GM19193 (cell line): Measurements from ENCODE around the gene TDRD12.

Experiments
- POLR2A ChIP-seq: IDR thresholded peaks from 4 replicates; pipeline ENCODE4 v1.6.1; 2011; ENCODE audit not compliant: insufficient read depth, insufficient read length; ENCODE audit errors: extremely low read depth

The TDRD12 gene

DNA sequence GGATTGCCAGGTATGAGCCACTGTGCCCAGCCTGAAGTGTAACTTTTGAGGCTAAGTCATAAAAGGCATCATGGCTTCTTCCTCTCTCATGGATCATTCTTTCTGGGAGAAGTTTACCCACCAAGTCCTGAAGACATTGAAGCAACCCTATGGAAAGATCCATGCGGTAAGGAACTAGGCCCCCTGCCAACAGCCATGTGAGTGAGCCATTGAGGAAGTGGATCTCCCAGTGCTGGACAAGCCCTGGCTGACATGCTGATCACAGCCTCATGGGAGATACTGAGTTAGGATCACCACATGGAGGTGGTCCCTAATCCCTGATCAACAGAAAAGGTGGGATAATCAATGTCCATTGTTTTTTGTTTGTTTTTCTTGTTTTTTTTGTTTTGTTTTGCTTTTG lies 31.3 kb upstream of the TDRD12 start:
- TF ChIP-seq POLR2A: no peak

DNA sequence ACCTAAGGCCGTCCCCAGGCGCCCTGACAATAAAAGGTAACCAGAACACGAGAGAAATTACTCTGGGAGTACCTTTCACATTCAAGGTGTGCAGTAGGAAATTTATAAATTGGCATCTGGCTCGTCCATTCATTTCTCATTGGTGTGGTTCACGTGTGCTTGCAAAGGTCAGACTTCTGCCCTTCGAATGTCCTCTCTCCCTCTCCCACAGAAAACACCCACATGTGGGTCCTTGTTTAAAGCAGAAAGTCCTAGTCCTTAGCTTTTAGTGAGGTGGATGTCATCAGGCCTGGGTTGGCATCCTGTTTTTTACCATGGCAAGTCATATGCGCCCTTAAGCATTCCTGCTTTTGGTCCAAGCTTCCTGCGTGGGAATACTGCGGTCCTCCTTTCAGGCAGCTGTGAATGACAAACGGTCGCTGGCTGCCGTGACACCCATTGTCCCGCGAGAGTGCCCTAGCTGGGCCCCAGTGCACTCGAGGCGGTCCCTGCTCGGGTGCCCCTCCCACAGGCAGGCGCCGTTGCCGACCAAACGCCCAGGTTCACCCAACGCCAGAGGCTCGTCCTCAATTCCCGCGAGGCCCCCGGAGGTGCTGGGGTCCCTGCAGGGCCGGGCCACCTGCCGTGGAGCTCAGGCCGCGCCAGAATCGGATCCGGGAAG lies 28.1 kb upstream of the TDRD12 start, which contains the start of gene NUDT19:
TSS of gene NUDT19 (plus strand) at position 531 of the 661 bp plus-strand sequence. CDS start 140 bp downstream, outside the sequence.
- TF ChIP-seq POLR2A: peak; percentile 89

DNA sequence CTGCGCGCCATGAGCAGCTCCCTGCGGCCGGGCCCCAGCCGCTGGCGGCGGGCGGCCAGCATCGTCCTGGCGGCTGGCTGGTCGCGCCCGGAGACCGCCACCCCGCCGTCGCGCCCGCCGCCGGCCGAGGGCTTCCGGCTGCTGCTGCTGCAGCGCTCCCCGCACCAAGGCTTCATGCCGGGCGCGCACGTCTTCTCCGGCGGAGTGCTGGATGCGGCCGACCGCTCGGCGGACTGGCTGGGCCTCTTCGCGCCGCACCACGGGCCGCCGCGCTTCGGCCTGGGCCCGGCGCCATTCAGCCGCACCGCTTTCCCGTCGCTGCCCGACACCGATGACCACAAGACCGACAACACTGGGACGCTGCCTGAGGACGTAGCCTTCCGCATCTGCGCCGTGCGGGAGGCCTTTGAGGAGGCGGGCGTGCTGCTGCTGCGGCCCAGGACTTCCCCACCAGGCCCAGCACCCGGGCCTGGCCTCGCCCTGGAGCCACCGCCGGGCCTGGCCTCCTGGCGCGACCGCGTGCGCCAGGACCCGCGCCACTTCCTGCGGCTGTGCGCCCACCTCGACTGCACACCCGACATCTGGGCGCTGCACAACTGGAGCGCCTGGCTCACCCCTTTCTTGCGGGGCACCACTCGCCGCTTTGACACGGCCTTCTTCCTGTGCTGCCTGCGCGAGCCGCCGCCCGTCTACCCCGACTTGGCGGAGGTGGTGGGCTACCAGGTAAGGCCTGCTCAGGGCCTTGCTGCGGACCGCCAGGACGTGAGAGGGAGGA lies 27.4 kb upstream of the TDRD12 start:
- TF ChIP-seq POLR2A: peak; percentile 46

DNA sequence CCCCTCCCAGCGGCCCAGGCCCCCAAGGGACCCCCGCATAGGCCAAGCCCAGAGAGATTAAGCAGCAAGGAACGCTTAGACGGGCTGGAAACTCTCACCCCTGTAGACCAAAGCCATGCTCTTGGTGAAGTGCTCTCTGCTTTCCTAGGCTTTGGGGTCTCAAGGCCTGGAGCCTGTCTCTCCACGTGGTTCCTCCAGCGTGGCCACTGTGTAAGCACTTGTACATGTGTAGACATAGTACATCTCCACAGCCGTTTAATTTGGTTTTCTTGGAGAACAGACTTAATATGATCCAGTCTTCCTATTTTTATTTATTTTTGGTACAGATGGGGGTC lies 26.9 kb upstream of the TDRD12 start:
- no peak for TF ChIP-seq POLR2A

DNA sequence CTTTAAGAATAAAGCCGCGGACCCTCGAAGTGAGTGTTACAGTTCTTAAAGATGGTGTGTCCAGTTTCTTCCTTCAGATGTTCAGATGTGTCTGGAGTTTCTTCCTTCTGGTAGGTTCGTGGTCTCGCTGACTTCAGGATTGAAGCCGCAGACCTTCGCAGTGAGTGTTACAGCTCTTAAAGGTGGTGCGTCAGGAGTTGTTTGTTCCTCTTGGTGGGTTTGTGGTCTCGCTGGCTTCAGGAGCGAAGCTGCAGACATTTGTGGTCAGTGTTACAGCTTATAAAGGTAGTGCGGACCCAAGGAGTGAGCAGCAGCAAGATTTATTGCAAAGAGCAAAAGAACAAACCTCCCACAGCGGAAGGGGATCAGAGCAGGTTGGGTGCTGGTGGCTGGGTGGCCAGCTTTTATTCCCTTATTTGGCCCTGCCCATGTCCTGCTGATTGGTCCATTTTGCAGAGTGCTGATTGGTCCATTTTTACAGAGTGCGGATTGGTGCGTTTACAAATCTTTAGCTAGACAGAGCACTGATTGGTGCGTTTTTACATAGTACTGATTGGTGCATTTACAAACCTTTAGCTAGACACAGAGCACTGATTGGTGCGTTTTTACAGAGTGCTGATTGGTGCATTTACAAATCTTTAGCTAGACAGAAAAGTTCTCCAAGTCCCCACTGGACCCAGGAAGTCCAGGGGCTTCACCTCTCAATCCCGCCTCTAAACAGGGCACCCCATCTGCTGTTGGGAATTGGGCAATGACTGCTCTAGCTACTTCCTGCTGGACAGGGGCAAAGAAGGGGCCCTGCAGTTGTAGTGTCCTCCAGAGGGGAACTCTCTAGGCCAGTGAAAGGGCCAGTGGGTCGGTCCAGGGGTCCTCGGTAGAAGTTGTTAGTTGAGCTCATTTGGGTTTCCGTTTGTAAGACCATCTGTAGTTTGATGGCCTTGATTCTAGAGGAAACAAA lies 26.1 kb upstream of the TDRD12 start:
- peak; percentile 38 for TF ChIP-seq POLR2A

DNA sequence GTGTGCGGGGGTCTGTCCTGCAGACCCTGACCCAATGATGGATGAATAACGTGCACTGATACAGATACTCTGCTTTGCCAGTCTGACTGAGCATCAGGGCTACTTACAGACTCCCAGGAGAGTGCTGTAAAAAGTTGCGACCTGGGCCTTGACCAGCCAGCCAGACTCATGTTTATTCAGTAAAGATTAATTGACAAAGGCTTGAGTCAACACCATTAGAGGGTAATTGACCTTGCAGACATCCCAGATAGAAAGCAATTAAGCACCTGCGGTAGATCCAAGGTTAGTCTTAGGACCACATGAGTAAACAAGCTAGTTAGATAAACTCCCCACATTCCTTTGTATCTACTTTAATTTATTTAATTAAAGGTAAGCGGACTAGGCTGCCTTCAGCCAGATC lies 17.6 kb upstream of the TDRD12 start:
- TF ChIP-seq POLR2A: no peak

DNA sequence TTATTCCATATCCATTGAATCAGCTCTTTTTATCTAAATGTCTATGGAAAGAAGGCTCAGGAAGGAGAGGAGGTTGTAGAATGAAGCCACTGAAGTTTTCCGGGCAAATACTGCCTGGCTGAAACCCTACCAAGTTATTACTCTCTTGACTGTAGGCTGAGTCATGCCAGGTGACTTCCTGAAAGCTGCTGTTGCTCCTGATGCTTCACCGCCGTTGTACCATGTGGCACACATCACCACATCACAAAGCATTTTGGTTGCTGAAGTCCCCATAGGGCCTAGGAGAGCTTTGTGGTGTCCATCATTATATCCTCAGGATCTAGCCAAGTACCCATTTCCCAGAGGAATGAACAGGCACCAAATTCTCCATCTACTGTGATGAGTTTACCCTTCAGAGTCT lies 11.1 kb upstream of the TDRD12 start:
- no peak for TF ChIP-seq POLR2A

DNA sequence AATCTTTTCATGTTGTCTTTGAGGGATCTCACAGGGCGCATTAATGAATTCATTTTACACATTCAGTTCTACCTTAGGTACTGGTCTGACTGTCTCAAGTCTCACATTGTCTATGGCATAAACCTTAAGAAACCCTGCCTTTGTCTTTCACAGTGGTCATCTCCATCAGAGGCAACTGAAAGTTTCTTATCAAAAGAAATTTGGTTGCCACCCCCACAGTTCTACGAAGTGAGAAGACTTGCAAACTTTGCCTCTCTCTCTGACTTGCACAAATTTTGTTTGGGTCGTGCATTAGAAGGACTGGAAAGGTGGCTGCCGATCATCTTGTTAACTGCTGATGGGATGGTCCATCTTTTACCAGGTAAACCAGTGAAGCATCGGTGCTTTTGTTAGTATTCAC lies 10.5 kb upstream of the TDRD12 start:
- no peak for TF ChIP-seq POLR2A

DNA sequence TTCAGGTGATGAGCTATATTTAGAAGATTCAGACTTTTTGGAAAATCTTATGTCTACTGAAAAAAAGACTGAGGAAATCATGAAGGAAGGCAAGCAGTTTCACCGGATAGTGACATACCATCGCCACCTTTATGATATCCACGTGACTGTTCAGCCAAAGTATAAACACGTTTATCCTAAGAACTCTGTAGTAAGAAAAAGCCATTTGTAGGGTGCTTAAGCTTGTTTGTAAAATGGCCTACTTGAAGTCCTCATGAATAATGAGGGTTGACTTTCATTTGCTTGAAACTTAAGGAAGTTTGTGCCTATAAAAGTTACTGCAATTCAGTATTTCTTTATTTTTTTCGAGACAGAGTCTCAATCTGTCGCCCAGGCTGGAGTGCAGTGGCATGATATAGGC lies 7.8 kb upstream of the TDRD12 start:
- TF ChIP-seq POLR2A: no peak

DNA sequence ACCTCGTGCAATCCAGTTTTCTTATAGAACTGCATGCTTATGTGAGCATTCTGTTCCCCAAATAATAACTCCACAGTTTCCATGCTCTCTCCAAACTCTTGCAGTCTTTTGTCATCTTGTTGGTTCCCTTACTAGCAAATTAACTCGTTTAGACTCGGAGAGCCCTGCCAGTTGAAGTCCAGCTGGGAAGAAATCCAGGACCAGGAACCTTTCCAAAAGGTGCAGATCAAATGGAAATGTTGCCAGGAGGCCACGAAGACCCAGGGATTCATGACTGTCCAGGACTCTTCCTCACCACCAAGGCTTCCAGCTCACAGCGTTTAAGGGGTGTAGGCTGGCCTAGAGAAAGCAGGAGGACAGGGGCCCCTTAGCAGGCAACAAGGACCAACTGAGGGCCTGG lies 2.1 kb upstream of the TDRD12 start:
- no peak for TF ChIP-seq POLR2A

DNA sequence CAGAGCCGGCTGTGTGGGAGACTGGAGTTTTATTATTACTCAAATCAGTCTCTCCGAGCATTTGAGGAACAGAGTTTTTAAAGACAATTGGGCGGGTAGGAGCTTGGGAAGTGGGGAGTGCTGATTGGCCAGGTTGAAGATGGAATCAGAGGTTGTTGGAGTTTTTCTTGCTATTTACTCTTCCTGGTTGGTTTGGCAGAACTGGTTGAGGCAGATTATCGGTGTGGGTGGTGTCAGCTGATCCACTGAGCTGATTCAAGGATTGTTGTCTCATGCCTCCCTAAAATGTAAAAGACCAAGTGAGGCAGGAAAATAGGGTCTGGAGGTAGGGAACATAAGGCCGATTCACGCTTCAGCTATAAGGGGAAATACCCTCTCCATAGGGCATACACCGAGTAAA lies 1.3 kb upstream of the TDRD12 start:
- no peak for TF ChIP-seq POLR2A

DNA sequence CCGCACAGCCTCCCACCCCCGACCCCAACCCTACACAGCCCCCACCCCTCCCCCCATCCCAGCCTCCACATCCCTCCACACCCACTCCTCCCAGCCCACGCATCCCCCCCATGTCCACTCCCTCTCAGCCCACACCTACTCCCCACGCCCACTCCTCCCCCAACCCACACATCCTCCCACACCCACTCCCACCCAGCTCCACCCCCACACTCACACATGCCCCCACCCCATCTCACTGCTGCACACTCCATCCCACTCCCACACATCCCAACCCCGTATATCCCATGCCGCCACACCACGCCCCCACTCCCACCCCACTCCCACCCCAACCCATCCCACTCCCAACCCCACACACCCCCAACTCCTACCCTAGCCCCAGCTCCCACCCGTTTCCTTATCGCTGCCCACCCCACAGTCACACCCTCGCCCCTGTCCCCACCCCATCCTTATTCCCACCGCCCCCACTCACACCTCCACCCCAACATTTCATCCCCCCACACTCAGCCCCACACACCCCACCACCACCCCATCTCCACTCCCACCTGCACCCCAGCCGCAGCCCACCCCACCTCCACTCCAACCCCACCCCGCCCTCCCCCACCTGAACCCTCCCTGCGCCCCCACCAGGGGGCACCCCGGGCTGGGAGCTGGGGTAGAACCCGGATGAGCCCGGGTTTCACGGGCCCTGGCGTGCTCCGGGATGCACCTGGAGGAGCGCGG lies 809 bp downstream of the TDRD12 start:
- no peak for TF ChIP-seq POLR2A

DNA sequence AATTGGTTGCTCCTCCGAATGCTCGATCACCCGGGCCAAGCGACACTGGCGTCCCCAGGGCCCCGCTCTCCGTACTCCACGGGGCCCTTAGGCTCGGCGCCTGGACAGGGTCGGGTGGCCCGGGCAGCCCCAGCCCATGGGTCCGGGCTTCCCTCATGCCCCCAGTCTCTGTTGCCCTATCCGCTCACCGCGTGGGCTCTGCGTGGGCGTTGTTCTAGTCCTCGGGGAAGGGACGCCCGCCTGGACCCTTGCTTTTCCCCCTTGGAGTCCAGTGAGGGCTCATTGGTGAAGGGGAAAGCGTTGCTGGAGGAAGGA lies 1.3 kb downstream of the TDRD12 start:
- TF ChIP-seq POLR2A: no peak

DNA sequence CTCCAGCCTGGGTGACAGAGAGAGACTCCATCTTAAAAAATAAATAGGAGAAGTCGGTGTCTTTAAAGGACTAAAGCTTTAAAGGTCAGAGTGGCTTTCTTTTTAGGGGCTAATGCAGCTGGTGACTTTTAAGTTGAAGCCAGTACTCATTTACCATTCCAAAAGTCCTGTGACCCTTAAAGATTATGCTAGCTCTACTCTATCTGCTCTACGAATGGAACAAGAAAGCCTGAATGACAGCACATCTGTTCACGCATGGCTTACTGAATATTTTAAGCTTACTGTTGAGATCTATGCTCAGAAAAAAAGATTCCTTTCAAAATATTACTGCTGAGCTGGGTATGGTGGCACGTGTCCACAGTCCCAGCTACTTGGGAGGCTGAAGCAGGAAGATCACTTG lies 16.4 kb downstream of the TDRD12 start:
- no peak for TF ChIP-seq POLR2A

DNA sequence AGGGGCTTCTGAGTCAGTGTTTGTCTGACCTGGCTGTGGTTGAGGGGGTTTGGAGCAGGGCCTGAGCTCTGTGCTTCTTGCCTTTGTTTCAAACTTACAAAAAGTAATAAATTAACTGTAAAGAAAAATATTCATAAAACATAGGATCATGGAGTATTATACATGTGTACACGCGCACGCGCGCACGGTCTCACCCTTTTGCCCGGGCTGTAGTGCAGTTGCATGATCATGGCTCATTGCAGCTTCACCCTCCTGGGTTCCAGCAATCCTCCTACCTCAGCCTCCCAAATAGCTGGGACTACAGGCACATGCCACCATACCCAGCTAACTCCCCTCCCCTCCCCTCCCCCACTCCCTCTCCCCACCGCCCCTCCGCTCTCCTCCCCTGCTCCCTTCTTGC lies 23.5 kb downstream of the TDRD12 start:
- TF ChIP-seq POLR2A: no peak

DNA sequence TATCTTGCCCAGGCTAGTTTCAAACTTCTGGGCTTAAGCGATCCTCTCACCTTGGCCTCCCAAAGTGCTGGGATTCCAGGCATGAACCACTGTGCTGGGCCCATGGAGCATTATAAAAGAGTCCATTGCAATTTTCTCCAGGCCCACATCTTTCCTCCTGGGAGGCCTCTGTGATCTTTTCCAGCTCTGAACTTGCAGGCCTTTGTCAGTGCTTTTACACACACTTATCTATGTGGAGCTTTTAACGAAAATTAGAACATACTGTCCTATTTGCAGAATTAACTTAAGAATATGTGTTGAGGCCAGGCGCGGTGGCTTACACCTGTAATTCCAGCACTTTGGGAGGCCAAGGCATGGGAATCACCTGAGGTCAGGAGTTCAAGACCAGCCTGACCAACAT lies 23.9 kb downstream of the TDRD12 start:
- no peak for TF ChIP-seq POLR2A
